HL-60 (cell line): ENCODE results near the gene HADH.

Experiments used
- DNase-seq, 2 experiments: peaks; one replicate each; pipeline ENCODE4 v3.0.0-alpha.2; 2010 to 2020; ENCODE audit warnings: low read depth in 1 of 2, low spot score in 1 of 2
- H3K27ac ChIP-seq: fragments of 250-450 bp; sonication (Bioruptor Pico); replicated peaks from 2 replicates; pipeline ENCODE4 v1.5.1; 2020; ENCODE audit warnings: mild to moderate bottlenecking, moderate library complexity
- H3K27me3 ChIP-seq: fragments of 250-450 bp; sonication (Bioruptor Pico); 2 replicates; pipeline ENCODE4 v1.5.1; 2021; ENCODE audit warnings: mild to moderate bottlenecking, moderate library complexity; ENCODE audit not compliant: insufficient read depth, poor library complexity, severe bottlenecking
- H3K4me3 ChIP-seq: replicated peaks from 2 replicates; pipeline ENCODE4 v1.5.1; 2011; ENCODE audit warnings: mild to moderate bottlenecking, control low read depth, low read length; ENCODE audit not compliant: insufficient read depth
- CTCF ChIP-seq: IDR thresholded peaks from one replicate; pipeline ENCODE4 v1.5.1; 2011; ENCODE audit warnings: low read length, control low read depth, inconsistent platforms; ENCODE audit not compliant: insufficient read depth
- GABPA ChIP-seq: IDR thresholded peaks from 2 replicates; pipeline ENCODE4 v1.6.1; 2012; ENCODE audit warnings: low read depth
- POLR2AphosphoS5 ChIP-seq: IDR thresholded peaks from 2 replicates; pipeline ENCODE4 v1.6.1; 2012; ENCODE audit warnings: low read depth
- SPI1 ChIP-seq: IDR thresholded peaks from 2 replicates; pipeline ENCODE4 v1.6.1; 2012; ENCODE audit warnings: low read depth, mild to moderate bottlenecking, borderline replicate concordance
- TF ChIP-seq, protein P1 (sequence below): IDR thresholded peaks from 2 replicates; pipeline ENCODE4 v1.6.1; 2012; ENCODE audit warnings: low read depth; ENCODE audit not compliant: insufficient replicate concordance

Gene HADH

DNA sequence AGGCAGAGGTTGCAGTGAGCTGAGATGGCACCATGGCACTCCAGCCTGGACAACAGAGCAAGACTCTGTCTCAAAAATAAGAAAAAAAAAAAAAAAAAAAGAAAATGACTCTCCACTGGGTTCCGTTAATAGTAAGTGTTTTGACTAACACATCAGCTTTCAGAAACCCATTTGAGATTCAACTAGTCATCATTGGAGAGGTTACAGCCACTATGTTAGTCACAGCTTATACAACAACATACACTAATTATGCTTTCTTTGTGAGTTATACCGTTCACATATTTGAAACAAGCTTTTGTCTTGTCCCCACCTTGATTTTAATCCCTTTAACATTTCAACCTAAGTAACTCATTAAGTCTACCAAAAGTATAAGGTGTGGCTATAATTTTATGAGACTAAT, 48.2 kb downstream of the HADH start:
- Histone ChIP-seq H3K27me3 (no peaks in the 10 kb centered on the region), H3K27ac (no peak overlapping the region), H3K4me3 (no peak overlapping the region)
- DNase-seq: no peak
- TF ChIP-seq, protein P1, sequence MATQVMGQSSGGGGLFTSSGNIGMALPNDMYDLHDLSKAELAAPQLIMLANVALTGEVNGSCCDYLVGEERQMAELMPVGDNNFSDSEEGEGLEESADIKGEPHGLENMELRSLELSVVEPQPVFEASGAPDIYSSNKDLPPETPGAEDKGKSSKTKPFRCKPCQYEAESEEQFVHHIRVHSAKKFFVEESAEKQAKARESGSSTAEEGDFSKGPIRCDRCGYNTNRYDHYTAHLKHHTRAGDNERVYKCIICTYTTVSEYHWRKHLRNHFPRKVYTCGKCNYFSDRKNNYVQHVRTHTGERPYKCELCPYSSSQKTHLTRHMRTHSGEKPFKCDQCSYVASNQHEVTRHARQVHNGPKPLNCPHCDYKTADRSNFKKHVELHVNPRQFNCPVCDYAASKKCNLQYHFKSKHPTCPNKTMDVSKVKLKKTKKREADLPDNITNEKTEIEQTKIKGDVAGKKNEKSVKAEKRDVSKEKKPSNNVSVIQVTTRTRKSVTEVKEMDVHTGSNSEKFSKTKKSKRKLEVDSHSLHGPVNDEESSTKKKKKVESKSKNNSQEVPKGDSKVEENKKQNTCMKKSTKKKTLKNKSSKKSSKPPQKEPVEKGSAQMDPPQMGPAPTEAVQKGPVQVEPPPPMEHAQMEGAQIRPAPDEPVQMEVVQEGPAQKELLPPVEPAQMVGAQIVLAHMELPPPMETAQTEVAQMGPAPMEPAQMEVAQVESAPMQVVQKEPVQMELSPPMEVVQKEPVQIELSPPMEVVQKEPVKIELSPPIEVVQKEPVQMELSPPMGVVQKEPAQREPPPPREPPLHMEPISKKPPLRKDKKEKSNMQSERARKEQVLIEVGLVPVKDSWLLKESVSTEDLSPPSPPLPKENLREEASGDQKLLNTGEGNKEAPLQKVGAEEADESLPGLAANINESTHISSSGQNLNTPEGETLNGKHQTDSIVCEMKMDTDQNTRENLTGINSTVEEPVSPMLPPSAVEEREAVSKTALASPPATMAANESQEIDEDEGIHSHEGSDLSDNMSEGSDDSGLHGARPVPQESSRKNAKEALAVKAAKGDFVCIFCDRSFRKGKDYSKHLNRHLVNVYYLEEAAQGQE: no peak
- TF ChIP-seq SPI1: no peak
- TF ChIP-seq GABPA: no peak
- TF ChIP-seq CTCF: no peak

DNA sequence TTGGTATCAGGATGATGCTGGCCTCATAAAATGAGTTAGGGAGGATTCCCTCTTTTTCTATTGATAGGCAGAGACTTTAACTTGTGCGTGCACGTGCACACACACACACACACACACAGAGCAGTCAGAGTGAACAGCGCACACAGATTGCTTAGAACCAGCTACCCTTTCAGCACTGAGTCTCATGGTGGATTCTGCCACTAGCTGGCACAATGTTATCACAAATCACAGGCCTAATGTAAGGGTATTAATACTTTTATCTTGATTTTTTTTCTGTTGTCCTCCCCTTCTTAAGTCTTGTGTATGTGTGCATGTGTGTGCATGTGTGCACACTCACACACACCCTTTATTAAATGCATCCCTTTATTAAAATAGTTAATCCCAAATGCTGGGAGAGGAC, 53.2 kb downstream of the HADH start:
- no peak overlapping the region for H3K27ac ChIP-seq

GRCh38 chr4:108043526-108043925, 53.8 kb downstream of the HADH start:
- H3K27me3 ChIP-seq: no peaks in the 10 kb centered on the region
- TF ChIP-seq POLR2AphosphoS5 (no peak), CTCF (no peak), SPI1 (no peak), GABPA (no peak)
- TF ChIP-seq, protein P1: no peak
- no peak overlapping the region for H3K4me3 ChIP-seq
- DNase-seq: no peak
- H3K27ac ChIP-seq: no peak overlapping the region

More for the DNA sequence above, 53.2 kb downstream of the HADH start:
- H3K27me3 ChIP-seq: no peaks in the 10 kb centered on the region
- H3K4me3 ChIP-seq: no peak overlapping the region
- TF ChIP-seq CTCF (no peak), GABPA (no peak), SPI1 (no peak), POLR2AphosphoS5 (no peak)
- TF ChIP-seq, protein P1: no peak
- no peak for DNase-seq
